ENCODE measurements around the gene DDX54.

DDX54 gene

GRCh38 chr12:113185180-113186032, at the start of gene DDX54, which contains the start of gene RITA1:
Gene DDX54, minus strand, starts transcription at chr12:113185478. Its CDS starts 27 bp downstream, at chr12:113185451.
Gene RITA1, plus strand, starts transcription at chr12:113185721. Its CDS starts 1,026 bp downstream, at chr12:113186747.
- DNase-seq: peak; percentile 85

GRCh38 chr12:113234483-113234882, 49.2 kb upstream of the DDX54 start:
- no peak for DNase-seq

- no peak for DNase-seq
Observed at GRCh38 chr12:113233967-113234366, 48.7 kb upstream of the DDX54 start.

- DNase-seq: peak; percentile 71
Observed at GRCh38 chr12:113232840-113233585, 47.7 kb upstream of the DDX54 start.

- DNase-seq: no peak
Observed at GRCh38 chr12:113232089-113232839, 47.0 kb upstream of the DDX54 start.

- DNase-seq: no peak
Observed at GRCh38 chr12:113231235-113232088, 46.2 kb upstream of the DDX54 start.

- DNase-seq: no peak
Observed at GRCh38 chr12:113230315-113231234, 45.3 kb upstream of the DDX54 start.

- no peak for DNase-seq
Observed at GRCh38 chr12:113228394-113229028, 43.2 kb upstream of the DDX54 start.

GRCh38 chr12:113227686-113228391, 42.6 kb upstream of the DDX54 start:
- no peak for DNase-seq

- DNase-seq: no peak
Observed at GRCh38 chr12:113226696-113227568, 41.7 kb upstream of the DDX54 start.

- DNase-seq: no peak
Observed at GRCh38 chr12:113224955-113225354, 39.7 kb upstream of the DDX54 start.

- DNase-seq: no peak
Observed at GRCh38 chr12:113222730-113223531, 37.7 kb upstream of the DDX54 start.

GRCh38 chr12:113221997-113222729, 36.9 kb upstream of the DDX54 start:
- peak; percentile 10 for DNase-seq

GRCh38 chr12:113221181-113221996, 36.1 kb upstream of the DDX54 start, which contains the start of gene TPCN1:
Gene TPCN1, plus strand, starts transcription at chr12:113221464. Its CDS starts 5,389 bp downstream, at chr12:113226853.
- peak; percentile 100 for DNase-seq

- DNase-seq: no peak
Observed at GRCh38 chr12:113220593-113221180, 35.4 kb upstream of the DDX54 start.

GRCh38 chr12:113216027-113216426, 30.7 kb upstream of the DDX54 start:
- no peak for DNase-seq

Data from CD4-positive, alpha-beta T cell treated with Interleukin-10 for 1 hour (primary cell).